ENCODE results near the gene CDC42EP2.

The CDC42EP2 gene

GRCh38 chr11:65293909-65294381 is 20.7 kb upstream of the CDC42EP2 start:
- Histone ChIP-seq H3K14ac (ENCODE audit: low read length) (no peak overlapping the region), H4K91ac (ENCODE audit: low read depth, low read length, poor library complexity) (no peak overlapping the region), H3K4me2 (ENCODE audit: insufficient read depth, low read length, poor library complexity, severe bottlenecking) (no peak overlapping the region), H3K27ac (replicated peaks; ENCODE audit: low read length) (no peak overlapping the region), H3K4me1 (ENCODE audit: control insufficient read depth in 2 of 2, insufficient read depth in 1 of 2, low read depth in 1 of 2, low read length in 2 of 2) (peaks cover 0 to 13% of the 10 kb centered on the region in 2 donors), H3K79me1 (ENCODE audit: low read depth, low read length) (no peaks in the 10 kb centered on the region), H2AFZ (ENCODE audit: low read length) (no peak overlapping the region), H3K9ac (ENCODE audit: low read depth, low read length, poor library complexity) (no peak overlapping the region), H3K9me3 (replicated peaks in 1 of 2; ENCODE audit: control insufficient read depth in 2 of 2, insufficient read depth in 1 of 2, low read depth in 1 of 2, low read length in 2 of 2) (no peaks in the 10 kb centered on the region), H3K4ac (ENCODE audit: low read length) (no peak overlapping the region), H3K18ac (ENCODE audit: low read length) (no peak overlapping the region), H3K36me3 (replicated peaks in 1 of 2; ENCODE audit: control insufficient read depth in 2 of 2, insufficient read depth in 2 of 2, low read length in 2 of 2) (peaks cover 55 to 100% of the 10 kb centered on the region in 2 donors), H2BK12ac (ENCODE audit: low read length) (no peak overlapping the region), H3K27me3 (ENCODE audit: control insufficient read depth in 3 of 3, insufficient read depth in 3 of 3, low read depth in 1 of 3, low read length in 3 of 3) (no peaks in the 10 kb centered on the region), H2BK5ac (ENCODE audit: low read length) (no peak overlapping the region), H3K23ac (ENCODE audit: low read depth, low read length, poor library complexity) (no peak overlapping the region), H3K4me3 (ENCODE audit: low read length in 2 of 2) (no peak overlapping the region), H2AK5ac (ENCODE audit: low read depth, low read length) (no peak overlapping the region), H4K8ac (ENCODE audit: low read depth, low read length) (no peak overlapping the region), H2BK15ac (ENCODE audit: low read length) (no peak overlapping the region), H2BK120ac (ENCODE audit: low read depth, low read length) (no peak overlapping the region)
- no peak for DNase-seq (ENCODE audit: low spot score)
- WGBS, 2 donors (ENCODE audit: extremely low coverage in 2 of 2, insufficient read length in 2 of 2, insufficient replicate concordance in 1 of 2): no CpG with 5 or more reads among the region's 10 CpGs

- no peak overlapping the region for H2BK5ac ChIP-seq (ENCODE audit: low read length)
- H3K4me2 ChIP-seq (ENCODE audit: insufficient read depth, low read length, poor library complexity, severe bottlenecking): no peak overlapping the region
- peaks cover 49 to 100% of the 10 kb centered on the region in 2 donors for H3K36me3 ChIP-seq (replicated peaks in 1 of 2; ENCODE audit: control insufficient read depth in 2 of 2, insufficient read depth in 2 of 2, low read length in 2 of 2)
- no peak overlapping the region for H3K4me3 ChIP-seq (ENCODE audit: low read length in 2 of 2)
- H2BK15ac ChIP-seq (ENCODE audit: low read length): no peak overlapping the region
- no peaks in the 10 kb centered on the region for H3K9me3 ChIP-seq (replicated peaks in 1 of 2; ENCODE audit: control insufficient read depth in 2 of 2, insufficient read depth in 1 of 2, low read depth in 1 of 2, low read length in 2 of 2)
- DNase-seq (ENCODE audit: low spot score): no peak
- peaks cover 0 to 16% of the 10 kb centered on the region in 2 donors for H3K4me1 ChIP-seq (ENCODE audit: control insufficient read depth in 2 of 2, insufficient read depth in 1 of 2, low read depth in 1 of 2, low read length in 2 of 2)
- no peak overlapping the region for H4K8ac ChIP-seq (ENCODE audit: low read depth, low read length)
- H3K9ac ChIP-seq (ENCODE audit: low read depth, low read length, poor library complexity): no peak overlapping the region
- no peak overlapping the region for H3K23ac ChIP-seq (ENCODE audit: low read depth, low read length, poor library complexity)
- H3K18ac ChIP-seq (ENCODE audit: low read length): no peak overlapping the region
- H3K27me3 ChIP-seq (ENCODE audit: control insufficient read depth in 3 of 3, insufficient read depth in 3 of 3, low read depth in 1 of 3, low read length in 3 of 3): no peaks in the 10 kb centered on the region
- no peak overlapping the region for H3K27ac ChIP-seq (replicated peaks; ENCODE audit: low read length)
- WGBS, 2 donors (ENCODE audit: extremely low coverage in 2 of 2, insufficient read length in 2 of 2, insufficient replicate concordance in 1 of 2): no CpG with 5 or more reads among the region's 11 CpGs
- no peak overlapping the region for H2AFZ ChIP-seq (ENCODE audit: low read length)
- H3K14ac ChIP-seq (ENCODE audit: low read length): no peak overlapping the region
- no peak overlapping the region for H2AK5ac ChIP-seq (ENCODE audit: low read depth, low read length)
- no peaks in the 10 kb centered on the region for H3K79me1 ChIP-seq (ENCODE audit: low read depth, low read length)
- no peak overlapping the region for H4K91ac ChIP-seq (ENCODE audit: low read depth, low read length, poor library complexity)
- no peak overlapping the region for H2BK12ac ChIP-seq (ENCODE audit: low read length)
- no peak overlapping the region for H3K4ac ChIP-seq (ENCODE audit: low read length)
- H2BK120ac ChIP-seq (ENCODE audit: low read depth, low read length): no peak overlapping the region
Measured at GRCh38 chr11:65295001-65295400, 19.7 kb upstream of the CDC42EP2 start.

GRCh38 chr11:65295571-65296341 is 18.9 kb upstream of the CDC42EP2 start:
- Histone ChIP-seq H3K4me1 (ENCODE audit: control insufficient read depth in 2 of 2, insufficient read depth in 1 of 2, low read depth in 1 of 2, low read length in 2 of 2) (peaks cover 0 to 16% of the 10 kb centered on the region in 2 donors), H3K9ac (ENCODE audit: low read depth, low read length, poor library complexity) (no peak overlapping the region), H2AK5ac (ENCODE audit: low read depth, low read length) (no peak overlapping the region), H3K4me2 (ENCODE audit: insufficient read depth, low read length, poor library complexity, severe bottlenecking) (no peak overlapping the region), H2BK120ac (ENCODE audit: low read depth, low read length) (no peak overlapping the region), H3K23ac (ENCODE audit: low read depth, low read length, poor library complexity) (no peak overlapping the region), H3K18ac (ENCODE audit: low read length) (no peak overlapping the region), H4K91ac (ENCODE audit: low read depth, low read length, poor library complexity) (no peak overlapping the region), H3K79me1 (ENCODE audit: low read depth, low read length) (no peaks in the 10 kb centered on the region), H2BK12ac (ENCODE audit: low read length) (no peak overlapping the region), H2BK15ac (ENCODE audit: low read length) (no peak overlapping the region), H3K27ac (replicated peaks; ENCODE audit: low read length) (no peak overlapping the region), H3K14ac (ENCODE audit: low read length) (no peak overlapping the region), H2AFZ (ENCODE audit: low read length) (no peak overlapping the region), H3K9me3 (replicated peaks in 1 of 2; ENCODE audit: control insufficient read depth in 2 of 2, insufficient read depth in 1 of 2, low read depth in 1 of 2, low read length in 2 of 2) (no peaks in the 10 kb centered on the region), H3K4me3 (ENCODE audit: low read length in 2 of 2) (no peak overlapping the region), H3K36me3 (replicated peaks in 1 of 2; ENCODE audit: control insufficient read depth in 2 of 2, insufficient read depth in 2 of 2, low read length in 2 of 2) (peaks cover 48 to 99% of the 10 kb centered on the region in 2 donors), H3K4ac (ENCODE audit: low read length) (no peak overlapping the region), H2BK5ac (ENCODE audit: low read length) (no peak overlapping the region), H4K8ac (ENCODE audit: low read depth, low read length) (no peak overlapping the region), H3K27me3 (ENCODE audit: control insufficient read depth in 3 of 3, insufficient read depth in 3 of 3, low read depth in 1 of 3, low read length in 3 of 3) (no peaks in the 10 kb centered on the region)
- no CpG with 5 or more reads among the region's 11 CpGs for WGBS, 2 donors (ENCODE audit: extremely low coverage in 2 of 2, insufficient read length in 2 of 2, insufficient replicate concordance in 1 of 2)
- DNase-seq (ENCODE audit: low spot score): no peak

GRCh38 chr11:65297026-65297672 is 17.5 kb upstream of the CDC42EP2 start:
- H3K36me3 ChIP-seq (replicated peaks in 1 of 2; ENCODE audit: control insufficient read depth in 2 of 2, insufficient read depth in 2 of 2, low read length in 2 of 2): peaks cover 42 to 91% of the 10 kb centered on the region in 2 donors
- no peak overlapping the region for H2AFZ ChIP-seq (ENCODE audit: low read length)
- H4K91ac ChIP-seq (ENCODE audit: low read depth, low read length, poor library complexity): no peak overlapping the region
- H3K14ac ChIP-seq (ENCODE audit: low read length): no peak overlapping the region
- H3K79me1 ChIP-seq (ENCODE audit: low read depth, low read length): no peaks in the 10 kb centered on the region
- peaks cover 8 to 27% of the 10 kb centered on the region in 2 donors for H3K4me1 ChIP-seq (ENCODE audit: control insufficient read depth in 2 of 2, insufficient read depth in 1 of 2, low read depth in 1 of 2, low read length in 2 of 2)
- H2BK5ac ChIP-seq (ENCODE audit: low read length): no peak overlapping the region
- no peak overlapping the region for H3K18ac ChIP-seq (ENCODE audit: low read length)
- H3K9me3 ChIP-seq (replicated peaks in 1 of 2; ENCODE audit: control insufficient read depth in 2 of 2, insufficient read depth in 1 of 2, low read depth in 1 of 2, low read length in 2 of 2): no peaks in the 10 kb centered on the region
- no peak overlapping the region for H3K9ac ChIP-seq (ENCODE audit: low read depth, low read length, poor library complexity)
- H2BK15ac ChIP-seq (ENCODE audit: low read length): no peak overlapping the region
- no peak overlapping the region for H4K8ac ChIP-seq (ENCODE audit: low read depth, low read length)
- no peak overlapping the region for H3K4ac ChIP-seq (ENCODE audit: low read length)
- H2AK5ac ChIP-seq (ENCODE audit: low read depth, low read length): no peak overlapping the region
- H3K23ac ChIP-seq (ENCODE audit: low read depth, low read length, poor library complexity): peak overlapping the region; percentile 26
- H3K27me3 ChIP-seq (ENCODE audit: control insufficient read depth in 3 of 3, insufficient read depth in 3 of 3, low read depth in 1 of 3, low read length in 3 of 3): no peaks in the 10 kb centered on the region
- no peak for DNase-seq (ENCODE audit: low spot score)
- WGBS, 2 donors (ENCODE audit: extremely low coverage in 2 of 2, insufficient read length in 2 of 2, insufficient replicate concordance in 1 of 2): no CpG with 5 or more reads among the region's 12 CpGs
- H2BK120ac ChIP-seq (ENCODE audit: low read depth, low read length): no peak overlapping the region
- H3K4me2 ChIP-seq (ENCODE audit: insufficient read depth, low read length, poor library complexity, severe bottlenecking): no peak overlapping the region
- H3K4me3 ChIP-seq (ENCODE audit: low read length in 2 of 2): no peak overlapping the region
- no peak overlapping the region for H3K27ac ChIP-seq (replicated peaks; ENCODE audit: low read length)
- no peak overlapping the region for H2BK12ac ChIP-seq (ENCODE audit: low read length)

Measured in neuronal stem cell (in vitro differentiated cells).